H1 (cell line): ENCODE data around the gene NT5C. TPM values are rescaled to one million over a fixed set of nuclear protein-coding genes. Genes with fewer than 3 reads are reported as not detected.

Source experiments
- HDAC6 ChIP-seq: IDR thresholded peaks from one replicate; pipeline ENCODE4 v1.7.1; 2012; ENCODE audit warnings: low read depth, mild to moderate bottlenecking, inconsistent platforms, low read length, moderate library complexity
- KDM4A ChIP-seq: IDR thresholded peaks from one replicate; pipeline ENCODE4 v1.7.1; 2012; ENCODE audit warnings: low read depth, mild to moderate bottlenecking, moderate library complexity, low read length, inconsistent platforms; ENCODE audit not compliant: severe bottlenecking
- SRF ChIP-seq: IDR thresholded peaks from 2 replicates; pipeline ENCODE4 v1.6.1; 2011; ENCODE audit warnings: mild to moderate bottlenecking, low read depth, low read length, moderate library complexity
- polyA plus RNA-seq, 7 experiments: library from polyadenylated mRNA; depleted of rRNA in 3 of 7; stranded (reverse) in 5 of 7; unstranded in 2 of 7; fragments of >200 nt in 5 of 7; fragments of 200-250 nt in 2 of 7; gene quantifications; 1 replicate in 5 of 7; 2 replicates in 1 of 7; 4 replicates in 1 of 7; pipeline versions ENCODE4 v1.2.1 to v1.2.3, GENCODE V29; 2011 to 2013; ENCODE audit warnings: missing spikeins in 2 of 7, mixed read lengths in 2 of 7
- total RNA-seq: library from RNA; stranded (reverse); fragmentation: NEBNext Ultra II Directional; extraction: Animal tissue kit (Norgen Biotek cat#: 25700); gene quantifications from 2 replicates; pipeline ENCODE4 v1.2.1, GENCODE V29; 2021

The NT5C gene
- total and polyA plus RNA-seq, 2 of the 8 experiments (the other 6 are each of a cell fraction or from before 2014, with no cell fraction given) = 52.1 to 66.4 TPM

DNA sequence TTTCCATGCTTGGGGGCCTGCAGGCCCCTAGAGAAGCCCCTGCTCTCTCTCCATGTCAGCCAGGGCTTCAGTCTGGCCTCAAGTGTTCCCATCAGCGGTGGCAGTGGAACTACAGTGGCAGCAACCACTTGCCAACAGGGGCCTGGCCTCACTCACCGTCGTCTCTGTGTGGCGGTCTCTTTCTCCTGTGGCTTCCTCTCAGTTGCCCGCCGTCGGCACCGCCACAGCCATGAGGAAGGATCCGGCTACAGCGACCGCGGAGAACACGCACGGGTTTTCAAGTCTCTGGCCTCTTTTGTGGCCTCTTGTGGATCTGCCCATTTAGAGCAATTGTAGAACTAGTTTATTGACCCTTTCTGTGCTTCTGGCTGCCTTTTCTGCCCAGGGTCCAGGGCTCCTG is 13.2 kb downstream of the NT5C start (continued):
- no peak for TF ChIP-seq SRF
- no peak for TF ChIP-seq HDAC6
- no peak for TF ChIP-seq KDM4A
